GM12878 (cell line): ENCODE measurements around the gene FGD6. TPM values are rescaled to one million over a fixed set of nuclear protein-coding genes. Genes with fewer than 3 reads are reported as not detected.

Experiments
- ATAC-seq: fragments of 200-7000 bp; cut with Tn5 transposase; 3 replicates; pipeline ENCODE4 v1.9.1; 2020; ENCODE audit warnings: mild to moderate bottlenecking, moderate library complexity
- BruUV-seq: library from RNA; stranded (reverse); fragments of 400-500 nt; replicated peaks from 2 replicates; lab custom pipeline; 2021; lab: Mats Ljungman, UMichigan
- CTCF ChIA-PET: fragments of 300-600 bp; sonication (Branson Sonifier 250); formaldehyde crosslinking; extraction: SDS; loops from one replicate; lab custom pipeline; 2021; ENCODE audit warnings: inconsistent platforms; lab: Yijun Ruan, JAX
- POLR2A ChIA-PET: fragments of 350-600 bp; formaldehyde crosslinking; extraction: SDS; loops from one replicate; lab custom pipeline; 2021; ENCODE audit warnings: inconsistent platforms; lab: Charles Lee
- RAD21 ChIA-PET: fragments of 300-600 bp; sonication (Branson Sonifier 250); formaldehyde crosslinking; loops from one replicate; lab custom pipeline; 2023; ENCODE audit warnings: antibody characterized with exemption; ENCODE audit not compliant: unreplicated experiment; lab: Charles Lee
- SMC1A ChIA-PET: fragments of 300-600 bp; sonication (Branson Sonifier 250); formaldehyde crosslinking; loops from one replicate; lab custom pipeline; 2023; ENCODE audit not compliant: unreplicated experiment, uncharacterized antibody; lab: Charles Lee
- DNase-seq: peaks from one replicate; pipeline ENCODE4 v3.0.0-alpha.2; 2011; ENCODE audit warnings: low read depth, low spot score
- FAIRE-seq: peaks from 3 replicates; lab custom pipeline; 2011; peaks lifted over from hg19 to GRCh38; lab: Jason Lieb, UNC
- H2AFZ ChIP-seq: 2 replicates; pipeline ENCODE4 v1.6.0; 2011; ENCODE audit warnings: low read depth, low read length, control low read depth; ENCODE audit not compliant: control insufficient read depth
- H3K27ac ChIP-seq: 2 replicates; pipeline ENCODE4 v1.5.1; 2011; ENCODE audit warnings: control low read depth; ENCODE audit not compliant: control insufficient read depth, insufficient read depth
- H3K27me3 ChIP-seq, 2 experiments: replicated peaks in 1 of 2; 2 replicates each; pipeline versions ENCODE4 v1.6.0 to v1.6.1; 2011; ENCODE audit warnings: low read length in 1 of 2; ENCODE audit not compliant: control insufficient read depth in 2 of 2, insufficient read depth in 2 of 2
- H3K36me3 ChIP-seq, 2 experiments: 2 replicates each; pipeline ENCODE4 v1.5.1; 2011; ENCODE audit warnings: low read length in 1 of 2; ENCODE audit not compliant: control insufficient read depth in 2 of 2, insufficient read depth in 2 of 2
- H3K4me1 ChIP-seq: 2 replicates; pipeline ENCODE4 v1.6.1; 2011; ENCODE audit warnings: mild to moderate bottlenecking, low read length, moderate library complexity, mixed read lengths; ENCODE audit not compliant: control insufficient read depth, insufficient read depth
- H3K4me2 ChIP-seq: 2 replicates; pipeline ENCODE4 v1.6.0; 2011; ENCODE audit warnings: control low read depth; ENCODE audit not compliant: control insufficient read depth, insufficient read depth
- H3K4me3 ChIP-seq: fragments of 200-600 bp; sonication (generic); 2 replicates; pipeline ENCODE4 v1.5.1; 2016
- H3K79me2 ChIP-seq: 2 replicates; pipeline ENCODE4 v1.6.0; 2011; ENCODE audit warnings: low read length; ENCODE audit not compliant: control insufficient read depth, insufficient read depth
- H3K9ac ChIP-seq: 2 replicates; pipeline ENCODE4 v1.8.0; 2011; ENCODE audit warnings: low read length, control low read depth, mixed read lengths; ENCODE audit not compliant: control insufficient read depth, insufficient read depth
- H3K9me3 ChIP-seq: replicated peaks from 3 replicates; pipeline ENCODE4 v1.5.1; 2011; ENCODE audit warnings: mild to moderate bottlenecking, low read length; ENCODE audit not compliant: control insufficient read depth, insufficient read depth
- H4K20me1 ChIP-seq: 2 replicates; pipeline ENCODE4 v1.6.0; 2011; ENCODE audit not compliant: control insufficient read depth, insufficient read depth
- ASH2L ChIP-seq: fragments of 300-600, 200-600 bp; sonication (generic); IDR thresholded peaks from 2 replicates; pipeline ENCODE4 v1.6.1; 2017; ENCODE audit warnings: low read depth, mild to moderate bottlenecking, borderline replicate concordance
- BACH1 ChIP-seq: fragments of 450-650 bp; IDR thresholded peaks from 2 replicates; pipeline ENCODE4 v1.6.1; 2017; ENCODE audit warnings: mild to moderate bottlenecking, borderline replicate concordance
- FOXM1 ChIP-seq: IDR thresholded peaks from 2 replicates; pipeline ENCODE4 v1.6.1; 2012; ENCODE audit warnings: low read depth, mild to moderate bottlenecking, inconsistent platforms, low read length, moderate library complexity
- HCFC1 ChIP-seq: fragments of 150-350 bp; IDR thresholded peaks from 2 replicates; pipeline ENCODE4 v1.6.1; 2014; ENCODE audit warnings: low read length
- MEF2A ChIP-seq: IDR thresholded peaks from 2 replicates; pipeline ENCODE4 v1.6.1; 2011; ENCODE audit warnings: low read depth, mild to moderate bottlenecking, low read length, moderate library complexity; ENCODE audit not compliant: insufficient read depth
- MEF2B ChIP-seq: fragments of 450-650 bp; IDR thresholded peaks from 2 replicates; pipeline ENCODE4 v1.6.1; 2018; ENCODE audit warnings: mild to moderate bottlenecking, moderate library complexity; ENCODE audit not compliant: partially characterized antibody, poor library complexity, severe bottlenecking
- MTA3 ChIP-seq: IDR thresholded peaks from 2 replicates; pipeline ENCODE4 v1.6.1; 2012; ENCODE audit warnings: low read length, inconsistent platforms, borderline replicate concordance
- NKRF ChIP-seq: fragments of 450-650 bp; conservative IDR thresholded peaks from 2 replicates; pipeline ENCODE4 v1.6.1; 2017; ENCODE audit warnings: mild to moderate bottlenecking, moderate library complexity
- PKNOX1 ChIP-seq: fragments of 450-650 bp; IDR thresholded peaks from 2 replicates; pipeline ENCODE4 v1.6.1; 2016; ENCODE audit warnings: mild to moderate bottlenecking
- POLR2AphosphoS5 ChIP-seq: IDR thresholded peaks from 2 replicates; pipeline ENCODE4 v1.6.1; 2011; ENCODE audit warnings: mild to moderate bottlenecking, low read length, inconsistent platforms
- RELB ChIP-seq: fragments of 450-650 bp; IDR thresholded peaks from 2 replicates; pipeline ENCODE4 v1.6.1; 2017; ENCODE audit warnings: low read depth, mild to moderate bottlenecking, moderate library complexity
- SMAD1 ChIP-seq: fragments of 450-650 bp; IDR thresholded peaks from 2 replicates; pipeline ENCODE4 v1.6.1; 2018; ENCODE audit warnings: mild to moderate bottlenecking, low read depth; ENCODE audit not compliant: partially characterized antibody
- SRF ChIP-seq, 2 experiments: IDR thresholded peaks; 2 replicates each; pipeline ENCODE4 v1.6.1; 2011; ENCODE audit warnings: low read depth in 2 of 2, low read length in 2 of 2, mild to moderate bottlenecking in 1 of 2, moderate library complexity in 1 of 2
- USF2 ChIP-seq: IDR thresholded peaks from 2 replicates; pipeline ENCODE4 v1.6.1; 2011; ENCODE audit warnings: low read depth, low read length, improper control_type of control experiment, borderline replicate concordance
- ZNF207 ChIP-seq: fragments of 450-650 bp; IDR thresholded peaks from 2 replicates; pipeline ENCODE4 v1.6.1; 2014; ENCODE audit warnings: antibody characterized with exemption, mild to moderate bottlenecking, borderline replicate concordance
- ZNF217 ChIP-seq: fragments of 450-650 bp; IDR thresholded peaks from 2 replicates; pipeline ENCODE4 v1.6.1; 2017; ENCODE audit warnings: antibody characterized with exemption, mild to moderate bottlenecking
- ZNF622 ChIP-seq: fragments of 450-650 bp; IDR thresholded peaks from 2 replicates; pipeline ENCODE4 v1.6.1; 2017; ENCODE audit warnings: mild to moderate bottlenecking, inconsistent platforms
- in situ Hi-C: fragments of 300-500 bp; cut with MboI; formaldehyde crosslinking; loops from 9 replicates; pipeline ENCODE4 v1.14.3; 2018; ENCODE audit warnings: mixed read lengths
- intact Hi-C: fragments of 100-400 bp; cut with micrococcal nuclease; formaldehyde crosslinking; loops from one replicate; pipeline ENCODE4 v1.14.2; 2022; ENCODE audit not compliant: unreplicated experiment
- polyA plus RNA-seq, 11 experiments: library from polyadenylated mRNA; depleted of rRNA in 4 of 11; unstranded in 6 of 11; stranded (reverse) in 5 of 11; fragments of >200 nt; fragmentation: Nextera tagmentation in 4 of 11; fragmentation: Illumina TruSeq in 1 of 11; extraction: Ambion mirVana in 4 of 11; extraction: Trizol in 1 of 11; gene quantifications; 1 replicate in 1 of 11; 2 replicates in 10 of 11; pipeline versions ENCODE4 v1.2.1 to v1.2.3, GENCODE V29; 2011 to 2016; ENCODE audit warnings: inconsistent platforms in 2 of 11, missing spikeins in 2 of 11, low read depth in 1 of 11
- total RNA-seq, 4 experiments: library from RNA; depleted of rRNA in 3 of 4; stranded (reverse); fragments of >200 nt in 3 of 4; fragmentation: Illumina TruSeq in 1 of 4; extraction: Trizol in 1 of 4; gene quantifications; 2 replicates each; pipeline versions ENCODE4 v1.2.1 to v1.2.3, GENCODE V29; 2013 to 2021

Gene FGD6
- total and polyA plus RNA-seq, 10 of the 15 experiments (the other 5 are each of a cell fraction or from before 2014, with no cell fraction given) = 2.4 to 15.5 (median 8.9) TPM

GRCh38 chr12:95257541-95257940 is 40.3 kb upstream of the FGD6 start (continued):
- TF ChIP-seq NKRF (no peak), ASH2L (no peak), FOXM1 (no peak), BACH1 (no peak), SRF (IDR thresholded peaks at IDR 0.05; ENCODE audit: low read depth in 2 of 2, low read length in 2 of 2) (no peak)

GRCh38 chr12:95253386-95253785 is 36.1 kb upstream of the FGD6 start:
- no TSS peak for BruUV-seq
- in situ Hi-C loops = no loop called here
- no peaks in the 10 kb centered on the region for H3K4me1 ChIP-seq
- CTCF ChIA-PET = no interaction called here
- RAD21 ChIA-PET = no interaction called here
- peaks cover 9% of the 10 kb centered on the region for H3K79me2 ChIP-seq
- DNase-seq (no peak), ATAC-seq (no peak), FAIRE-seq (no peak)
- H3K4me3 ChIP-seq = no peak overlapping the region
- POLR2A ChIA-PET = no interaction called here
- H2AFZ ChIP-seq = no peak overlapping the region
- SMC1A ChIA-PET = interaction anchor here (0.9 to 1.0 kb wide), 2 partner anchors 13 to 136 kb away, joined by 3 read pairs; no protein-coding TSS in a partner anchor
- no peak overlapping the region for H3K4me2 ChIP-seq
- no peak overlapping the region for H3K27ac ChIP-seq
- no peak overlapping the region for H3K9ac ChIP-seq
- intact Hi-C loops = no loop called here
- H4K20me1 ChIP-seq = no peaks in the 10 kb centered on the region
- H3K36me3 ChIP-seq = peaks cover 0 to 7% of the 10 kb centered on the region in 2 experiments; a peak in 2 of 4 replicates
- H3K9me3 ChIP-seq = no peaks in the 10 kb centered on the region
- no peaks in the 10 kb centered on the region for H3K27me3 ChIP-seq
- TF ChIP-seq ZNF622 = no peak
- no peak for TF ChIP-seq ZNF207
- TF ChIP-seq POLR2AphosphoS5 = no peak
- TF ChIP-seq ZNF217 = no peak
- TF ChIP-seq MEF2B = no peak
- TF ChIP-seq MEF2A = no peak
- no peak for TF ChIP-seq RELB
- no peak for TF ChIP-seq NKRF
- no peak for TF ChIP-seq PKNOX1
- no peak for TF ChIP-seq MTA3
- TF ChIP-seq SMAD1 = no peak
- no peak for TF ChIP-seq USF2
- no peak for TF ChIP-seq HCFC1
